ENCODE results near the gene NARS2.

DNA sequence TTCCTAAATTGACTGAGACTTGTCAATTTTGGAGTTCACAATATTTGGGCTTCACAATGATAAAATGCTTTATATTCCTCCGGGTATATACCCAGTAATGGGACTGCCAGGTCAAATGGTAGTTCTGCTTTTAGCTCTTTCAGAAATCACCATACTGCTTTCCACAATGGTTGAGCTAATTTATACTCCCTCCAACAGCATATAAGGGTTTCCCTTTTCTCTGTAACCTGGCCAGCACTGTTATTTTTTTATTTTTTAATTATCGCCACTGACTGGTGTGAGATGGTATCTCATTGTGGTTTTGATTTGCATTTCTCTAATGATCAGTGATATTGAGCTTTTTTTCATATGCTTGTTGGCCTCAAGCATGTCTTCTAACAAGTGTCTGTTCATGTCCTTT, 21.8 kb downstream of the NARS2 start:
- TF ChIP-seq POLR2A (IDR thresholded peaks at IDR 0.05) (no peak), POLR2AphosphoS5 (IDR thresholded peaks at IDR 0.05) (no peak), EP300 (IDR thresholded peaks at IDR 0.05) (no peak)
- TF ChIP-seq, protein P1, sequence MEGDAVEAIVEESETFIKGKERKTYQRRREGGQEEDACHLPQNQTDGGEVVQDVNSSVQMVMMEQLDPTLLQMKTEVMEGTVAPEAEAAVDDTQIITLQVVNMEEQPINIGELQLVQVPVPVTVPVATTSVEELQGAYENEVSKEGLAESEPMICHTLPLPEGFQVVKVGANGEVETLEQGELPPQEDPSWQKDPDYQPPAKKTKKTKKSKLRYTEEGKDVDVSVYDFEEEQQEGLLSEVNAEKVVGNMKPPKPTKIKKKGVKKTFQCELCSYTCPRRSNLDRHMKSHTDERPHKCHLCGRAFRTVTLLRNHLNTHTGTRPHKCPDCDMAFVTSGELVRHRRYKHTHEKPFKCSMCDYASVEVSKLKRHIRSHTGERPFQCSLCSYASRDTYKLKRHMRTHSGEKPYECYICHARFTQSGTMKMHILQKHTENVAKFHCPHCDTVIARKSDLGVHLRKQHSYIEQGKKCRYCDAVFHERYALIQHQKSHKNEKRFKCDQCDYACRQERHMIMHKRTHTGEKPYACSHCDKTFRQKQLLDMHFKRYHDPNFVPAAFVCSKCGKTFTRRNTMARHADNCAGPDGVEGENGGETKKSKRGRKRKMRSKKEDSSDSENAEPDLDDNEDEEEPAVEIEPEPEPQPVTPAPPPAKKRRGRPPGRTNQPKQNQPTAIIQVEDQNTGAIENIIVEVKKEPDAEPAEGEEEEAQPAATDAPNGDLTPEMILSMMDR (IDR thresholded peaks at IDR 0.05), result no peak

Measured in gastroesophageal sphincter (tissue), 3 donors.